Left cardiac atrium (tissue), 4 donors: ENCODE results near the gene TPPP2. TPM values are rescaled to one million over a fixed set of nuclear protein-coding genes. Genes with fewer than 3 reads are reported as not detected.
A peak's percentile ranks its signal among the peaks of the same experiment; 100 is the strongest.

Experiments used
- ATAC-seq, 2 donors: fragments of 200-7000 bp; cut with Tn5 transposase; one replicate each; pipeline ENCODE4 v1.9.1; 2020; ENCODE audit warnings: mild to moderate bottlenecking in 2 of 2, moderate library complexity in 2 of 2
- DNase-seq: peaks from one replicate; pipeline ENCODE4 v3.0.0-alpha.2; 2020
- intact Hi-C, 2 donors: fragments of 100-400 bp; cut with DNase I; formaldehyde crosslinking; loops; one replicate each; pipeline versions ENCODE4 v1.14.1 to v1.15.1; 2022 to 2023
- total RNA-seq, 2 donors: library from RNA; stranded (reverse); fragmentation: NEBNext Ultra II Directional; extraction: Animal tissue kit (Norgen Biotek cat#: 25700); gene quantifications; one replicate each; pipeline ENCODE4 v1.2.1, GENCODE V29; 2021
- donor health status: DM: no; HTN: yes; CAD: no.
- donor health status: DM: no; HTN: yes; CAD: no; lungs with severe emphysema.
- donor health status: DM: yes; HTN: yes; CAD: no.
- donor health status: Dilated cardiomyopathy.

The TPPP2 gene
- total RNA-seq, 2 donors from 2014 or later, result 0.44 to 1.6 TPM

- intact Hi-C loops, result no loop called here
- ATAC-seq (no peak), DNase-seq (no peak)
Measured at GRCh38 chr14:21050597-21050996, 20.6 kb downstream of the TPPP2 start.

- ATAC-seq, result no peak
- intact Hi-C loops, result no loop called here
- DNase-seq, result no peak
Measured at GRCh38 chr14:21053184-21054122, 23.4 kb downstream of the TPPP2 start.

GRCh38 chr14:21054123-21054767 is 24.2 kb downstream of the TPPP2 start:
- intact Hi-C loops, result no loop called here
- DNase-seq (no peak), ATAC-seq (no peak)

GRCh38 chr14:21054768-21055145 is 24.7 kb downstream of the TPPP2 start:
- ATAC-seq (no peak), DNase-seq (no peak)
- intact Hi-C loops, result no loop called here

GRCh38 chr14:21055432-21056117 is 25.6 kb downstream of the TPPP2 start:
- intact Hi-C loops, result no loop called here
- ATAC-seq, result no peak
- no peak for DNase-seq

GRCh38 chr14:21056520-21057163 is 26.6 kb downstream of the TPPP2 start:
- intact Hi-C loops, result no loop called here
- DNase-seq, result no peak
- no peak for ATAC-seq

GRCh38 chr14:21057803-21058675 is 28.0 kb downstream of the TPPP2 start, which contains the start of gene RNASE8:
TSS of gene RNASE8 (plus strand) at chr14:21057822. CDS start at chr14:21057893, 71 bp downstream.
- peak in 1 of 2 donors; percentile 51 for ATAC-seq
- DNase-seq, result no peak
- intact Hi-C loops, result no loop called here

GRCh38 chr14:21058903-21059302 is 28.9 kb downstream of the TPPP2 start:
- DNase-seq (no peak), ATAC-seq (no peak)
- intact Hi-C loops, result no loop called here

- ATAC-seq (no peak), DNase-seq (no peak)
- intact Hi-C loops, result no loop called here
Measured at GRCh38 chr14:21059842-21060613, 30.0 kb downstream of the TPPP2 start.

- intact Hi-C loops, result no loop called here
- ATAC-seq, result peak in 1 of 2 donors; percentile 48
- DNase-seq, result no peak
Measured at GRCh38 chr14:21060614-21061346, 30.8 kb downstream of the TPPP2 start.

- intact Hi-C loops, result no loop called here
- no peak for ATAC-seq
Measured at GRCh38 chr14:21061347-21061668, 31.3 kb downstream of the TPPP2 start.

GRCh38 chr14:21063479-21063878 is 33.5 kb downstream of the TPPP2 start:
- no peak for DNase-seq
- intact Hi-C loops, result no loop called here
- ATAC-seq, result peak; percentile 75 to 78

More at GRCh38 chr14:21061347-21061668, 31.3 kb downstream of the TPPP2 start:
- DNase-seq, result no peak

GRCh38 chr14:21066882-21067502 is 37.0 kb downstream of the TPPP2 start:
- DNase-seq (no peak), ATAC-seq (no peak)
- intact Hi-C loops, result loop anchor here in 1 of 2 donors (5.0 kb wide), 1 partner anchor 40 kb away; no protein-coding TSS in a partner anchor

GRCh38 chr14:21068521-21069387 is 38.7 kb downstream of the TPPP2 start:
- peak; percentile 61 for DNase-seq

GRCh38 chr14:21069388-21070082 is 39.5 kb downstream of the TPPP2 start:
- DNase-seq (peak; percentile 57), ATAC-seq (peak; percentile 17 to 21)
- intact Hi-C loops, result loop anchor here (2.0 to 5.0 kb wide), 2 partner anchors 35 to 38 kb away; no protein-coding TSS in a partner anchor

More at GRCh38 chr14:21068521-21069387, 38.7 kb downstream of the TPPP2 start:
- intact Hi-C loops, result loop anchor here (2.0 to 5.0 kb wide), 2 partner anchors 36 to 39 kb away; no protein-coding TSS in a partner anchor
- peak; percentile 16 to 25 for ATAC-seq
